ENCODE measurements around the gene DENND5B.

DNA sequence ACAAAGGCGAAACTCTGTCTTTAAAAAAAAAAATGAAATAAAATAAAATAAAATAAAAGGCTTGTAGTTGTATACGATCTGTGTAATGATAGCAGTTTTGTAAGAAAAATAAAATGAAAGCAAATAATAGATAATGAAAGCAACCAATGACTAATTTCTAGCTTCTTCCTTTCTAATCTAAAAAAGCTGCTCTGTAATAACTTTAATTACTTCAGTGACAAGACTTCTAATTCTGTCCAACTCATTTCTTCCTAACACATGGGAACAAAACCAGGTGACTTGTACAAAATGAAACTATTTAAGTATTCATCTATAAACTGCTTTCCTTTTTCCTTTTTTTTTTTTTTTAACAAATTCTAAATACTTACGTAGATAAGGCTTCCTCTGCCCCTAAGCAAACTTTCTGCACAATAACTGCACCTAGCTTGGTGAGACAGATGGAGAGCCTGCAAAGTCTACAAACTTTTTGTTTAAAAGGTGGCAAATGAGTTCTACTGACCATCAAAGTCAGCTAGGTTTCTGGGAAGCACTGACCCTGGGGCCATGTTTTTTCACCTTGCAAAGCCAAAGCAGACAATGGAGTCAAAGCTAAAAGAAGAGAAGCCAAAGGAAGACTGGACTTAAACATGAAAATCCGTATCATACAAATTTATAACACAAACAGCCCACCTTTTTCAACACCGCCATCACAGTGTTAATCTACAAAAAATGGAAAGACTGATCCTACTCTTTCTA lies 28.2 kb downstream of the DENND5B start:
- TF ChIP-seq JUNB (IDR thresholded peaks at IDR 0.05) (no peak), BHLHE40 (IDR thresholded peaks at IDR 0.05; ENCODE audit: low read depth, low read length) (no peak), HOXB5 (CRISPR knock-in tag; IDR thresholded peaks at IDR 0.05) (no peak), RFX5 (IDR thresholded peaks at IDR 0.05) (no peak), HOXA7 (CRISPR knock-in tag; IDR thresholded peaks at IDR 0.05) (no peak), RAD21 (conservative IDR thresholded peaks at IDR 0.05 in 1 of 2, IDR thresholded peaks at IDR 0.05 in 1 of 2) (no peak), POLR2A (IDR thresholded peaks at IDR 0.05; ENCODE audit: low read length) (no peak)
- TF ChIP-seq, protein P1, sequence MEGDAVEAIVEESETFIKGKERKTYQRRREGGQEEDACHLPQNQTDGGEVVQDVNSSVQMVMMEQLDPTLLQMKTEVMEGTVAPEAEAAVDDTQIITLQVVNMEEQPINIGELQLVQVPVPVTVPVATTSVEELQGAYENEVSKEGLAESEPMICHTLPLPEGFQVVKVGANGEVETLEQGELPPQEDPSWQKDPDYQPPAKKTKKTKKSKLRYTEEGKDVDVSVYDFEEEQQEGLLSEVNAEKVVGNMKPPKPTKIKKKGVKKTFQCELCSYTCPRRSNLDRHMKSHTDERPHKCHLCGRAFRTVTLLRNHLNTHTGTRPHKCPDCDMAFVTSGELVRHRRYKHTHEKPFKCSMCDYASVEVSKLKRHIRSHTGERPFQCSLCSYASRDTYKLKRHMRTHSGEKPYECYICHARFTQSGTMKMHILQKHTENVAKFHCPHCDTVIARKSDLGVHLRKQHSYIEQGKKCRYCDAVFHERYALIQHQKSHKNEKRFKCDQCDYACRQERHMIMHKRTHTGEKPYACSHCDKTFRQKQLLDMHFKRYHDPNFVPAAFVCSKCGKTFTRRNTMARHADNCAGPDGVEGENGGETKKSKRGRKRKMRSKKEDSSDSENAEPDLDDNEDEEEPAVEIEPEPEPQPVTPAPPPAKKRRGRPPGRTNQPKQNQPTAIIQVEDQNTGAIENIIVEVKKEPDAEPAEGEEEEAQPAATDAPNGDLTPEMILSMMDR (IDR thresholded peaks at IDR 0.05) = no peak
- TF ChIP-seq, protein P2, sequence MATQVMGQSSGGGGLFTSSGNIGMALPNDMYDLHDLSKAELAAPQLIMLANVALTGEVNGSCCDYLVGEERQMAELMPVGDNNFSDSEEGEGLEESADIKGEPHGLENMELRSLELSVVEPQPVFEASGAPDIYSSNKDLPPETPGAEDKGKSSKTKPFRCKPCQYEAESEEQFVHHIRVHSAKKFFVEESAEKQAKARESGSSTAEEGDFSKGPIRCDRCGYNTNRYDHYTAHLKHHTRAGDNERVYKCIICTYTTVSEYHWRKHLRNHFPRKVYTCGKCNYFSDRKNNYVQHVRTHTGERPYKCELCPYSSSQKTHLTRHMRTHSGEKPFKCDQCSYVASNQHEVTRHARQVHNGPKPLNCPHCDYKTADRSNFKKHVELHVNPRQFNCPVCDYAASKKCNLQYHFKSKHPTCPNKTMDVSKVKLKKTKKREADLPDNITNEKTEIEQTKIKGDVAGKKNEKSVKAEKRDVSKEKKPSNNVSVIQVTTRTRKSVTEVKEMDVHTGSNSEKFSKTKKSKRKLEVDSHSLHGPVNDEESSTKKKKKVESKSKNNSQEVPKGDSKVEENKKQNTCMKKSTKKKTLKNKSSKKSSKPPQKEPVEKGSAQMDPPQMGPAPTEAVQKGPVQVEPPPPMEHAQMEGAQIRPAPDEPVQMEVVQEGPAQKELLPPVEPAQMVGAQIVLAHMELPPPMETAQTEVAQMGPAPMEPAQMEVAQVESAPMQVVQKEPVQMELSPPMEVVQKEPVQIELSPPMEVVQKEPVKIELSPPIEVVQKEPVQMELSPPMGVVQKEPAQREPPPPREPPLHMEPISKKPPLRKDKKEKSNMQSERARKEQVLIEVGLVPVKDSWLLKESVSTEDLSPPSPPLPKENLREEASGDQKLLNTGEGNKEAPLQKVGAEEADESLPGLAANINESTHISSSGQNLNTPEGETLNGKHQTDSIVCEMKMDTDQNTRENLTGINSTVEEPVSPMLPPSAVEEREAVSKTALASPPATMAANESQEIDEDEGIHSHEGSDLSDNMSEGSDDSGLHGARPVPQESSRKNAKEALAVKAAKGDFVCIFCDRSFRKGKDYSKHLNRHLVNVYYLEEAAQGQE (IDR thresholded peaks at IDR 0.05) = no peak

Data from A549 (cell line).